Mesenchymal stem cell (in vitro differentiated cells and primary cell): Measurements from ENCODE around the gene NDUFAF8.

Source experiments
- DNase-seq: peaks from one replicate; pipeline ENCODE4 v3.0.0-alpha.2; 2013
- H2AFZ ChIP-seq: one replicate; pipeline ENCODE4 v1.6.1; 2013; ENCODE audit warnings: low read depth, mild to moderate bottlenecking, control low read depth, inconsistent platforms, low read length, moderate library complexity
- H2AK5ac ChIP-seq: 2 replicates; pipeline ENCODE4 v1.6.1; 2013; ENCODE audit warnings: low read length, moderate library complexity, mild to moderate bottlenecking, inconsistent platforms; ENCODE audit not compliant: severe bottlenecking
- H2BK120ac ChIP-seq: one replicate; pipeline ENCODE4 v1.6.1; 2013; ENCODE audit warnings: low read depth, mild to moderate bottlenecking, inconsistent platforms, low read length, moderate library complexity
- H2BK12ac ChIP-seq, 2 experiments: one replicate each; pipeline ENCODE4 v1.6.1; 2013; ENCODE audit warnings: inconsistent platforms in 2 of 2, low read length in 2 of 2, mild to moderate bottlenecking in 2 of 2, moderate library complexity in 2 of 2, control low read depth in 1 of 2
- H2BK15ac ChIP-seq: one replicate; pipeline ENCODE4 v1.6.1; 2013; ENCODE audit warnings: mild to moderate bottlenecking, low read depth, inconsistent platforms; ENCODE audit not compliant: poor library complexity, severe bottlenecking
- H2BK5ac ChIP-seq: 2 replicates; pipeline ENCODE4 v1.6.1; 2013; ENCODE audit warnings: low read depth, mild to moderate bottlenecking, low read length, control low read depth, inconsistent platforms; ENCODE audit not compliant: poor library complexity, severe bottlenecking
- H3K14ac ChIP-seq, 2 experiments: one replicate each; pipeline ENCODE4 v1.6.1; 2013; ENCODE audit warnings: inconsistent platforms in 2 of 2, low read length in 2 of 2, control low read depth in 1 of 2, mild to moderate bottlenecking in 1 of 2, moderate library complexity in 1 of 2
- H3K18ac ChIP-seq, 2 experiments: one replicate each; pipeline ENCODE4 v1.6.1; 2013; ENCODE audit warnings: inconsistent platforms in 2 of 2, low read length in 2 of 2, control low read depth in 1 of 2, low read depth in 1 of 2, mild to moderate bottlenecking in 1 of 2
- H3K23ac ChIP-seq, 2 experiments: one replicate each; pipeline ENCODE4 v1.6.1; 2013; ENCODE audit warnings: inconsistent platforms in 2 of 2, low read length in 2 of 2, mild to moderate bottlenecking in 2 of 2, moderate library complexity in 2 of 2, control low read depth in 1 of 2
- H3K27ac ChIP-seq: 2 replicates; pipeline ENCODE4 v1.5.1; 2013; ENCODE audit warnings: mild to moderate bottlenecking, moderate library complexity, low read length, control low read depth, inconsistent platforms; ENCODE audit not compliant: poor library complexity, severe bottlenecking
- H3K27me3 ChIP-seq, 2 experiments: 2 replicates each; pipeline versions ENCODE4 v1.6.1 to v1.7.0; 2013; ENCODE audit warnings: low read length in 2 of 2, mild to moderate bottlenecking in 2 of 2, moderate library complexity in 2 of 2, control low read depth in 1 of 2, inconsistent platforms in 1 of 2; ENCODE audit not compliant: control insufficient read depth in 1 of 2, insufficient read depth in 1 of 2
- H3K36me3 ChIP-seq, 2 experiments: 2 replicates each; pipeline versions ENCODE4 v1.6.1 to v1.7.0; 2013; ENCODE audit warnings: low read length in 2 of 2, control low read depth in 1 of 2, inconsistent platforms in 1 of 2, low read depth in 1 of 2, mild to moderate bottlenecking in 1 of 2; ENCODE audit not compliant: insufficient read depth in 2 of 2, control insufficient read depth in 1 of 2
- H3K4ac ChIP-seq, 2 experiments: one replicate each; pipeline ENCODE4 v1.6.1; 2013; ENCODE audit warnings: inconsistent platforms in 2 of 2, low read length in 2 of 2, mild to moderate bottlenecking in 2 of 2, moderate library complexity in 2 of 2, control low read depth in 1 of 2, low read depth in 1 of 2
- H3K4me1 ChIP-seq: 2 replicates; pipeline ENCODE4 v1.6.1; 2013; ENCODE audit warnings: low read depth, low read length, control low read depth; ENCODE audit not compliant: control insufficient read depth, insufficient read depth
- H3K4me2 ChIP-seq: 2 replicates; pipeline ENCODE4 v1.6.1; 2013; ENCODE audit warnings: low read length, mild to moderate bottlenecking, inconsistent platforms; ENCODE audit not compliant: poor library complexity, severe bottlenecking
- H3K4me3 ChIP-seq, 2 experiments: 2 replicates each; pipeline versions ENCODE4 v1.5.1 to v1.7.0; 2013; ENCODE audit warnings: low read length in 2 of 2, mild to moderate bottlenecking in 2 of 2, control low read depth in 1 of 2, low read depth in 1 of 2; ENCODE audit not compliant: insufficient read depth in 1 of 2
- H3K79me1 ChIP-seq: replicated peaks from 2 replicates; pipeline ENCODE4 v1.6.1; 2013; ENCODE audit warnings: mild to moderate bottlenecking, control low read depth, low read length, inconsistent platforms; ENCODE audit not compliant: poor library complexity, severe bottlenecking
- H3K9ac ChIP-seq: 2 replicates; pipeline ENCODE4 v1.7.0; 2013; ENCODE audit warnings: mild to moderate bottlenecking, low read length, moderate library complexity
- H3K9me3 ChIP-seq: 2 replicates; pipeline ENCODE4 v1.7.0; 2013; ENCODE audit warnings: mild to moderate bottlenecking, low read length; ENCODE audit not compliant: control insufficient read depth
- H4K8ac ChIP-seq: one replicate; pipeline ENCODE4 v1.6.1; 2013; ENCODE audit warnings: inconsistent platforms, mild to moderate bottlenecking, low read length, moderate library complexity
- H4K91ac ChIP-seq: one replicate; pipeline ENCODE4 v1.6.1; 2013; ENCODE audit warnings: mild to moderate bottlenecking, low read length, inconsistent platforms
- WGBS: methylation state at CpG from one replicate; pipeline ENCODE4 v1.1.7; 2013; ENCODE audit warnings: mixed read lengths; 5-methylcytosine and 5-hydroxymethylcytosine counted together

NDUFAF8 gene

DNA sequence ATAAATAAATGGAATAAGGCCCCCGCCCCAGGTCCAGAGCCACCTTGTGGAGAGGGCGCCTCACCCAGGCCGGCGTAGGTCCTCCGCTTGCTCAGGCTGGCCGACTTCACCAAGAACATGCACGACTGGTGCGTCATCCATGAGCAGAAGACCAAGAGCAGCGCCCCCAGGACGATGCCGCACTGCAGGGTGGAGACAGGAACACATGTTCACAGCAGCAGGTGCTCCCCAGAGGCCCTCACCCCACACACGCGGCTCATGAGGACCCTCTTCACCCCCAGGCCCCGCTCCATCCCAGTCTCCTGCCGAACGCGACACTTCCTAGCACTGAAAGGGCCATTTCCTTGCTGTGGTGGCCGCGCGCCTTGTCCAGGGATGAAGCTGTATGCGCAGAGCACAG lies 50.5 kb downstream of the NDUFAF8 start:
- DNase-seq = no peak
- no peak overlapping the region for H3K23ac ChIP-seq
- no peak overlapping the region for H3K4me3 ChIP-seq
- H3K27ac ChIP-seq = no peak overlapping the region
- H3K36me3 ChIP-seq = peaks cover 18 to 49% of the 10 kb centered on the region in 2 experiments
- peaks cover 52% of the 10 kb centered on the region for H3K79me1 ChIP-seq
- H2BK120ac ChIP-seq = no peak overlapping the region
- H2BK12ac ChIP-seq = no peak overlapping the region
- H3K9ac ChIP-seq = no peak overlapping the region
- H3K9me3 ChIP-seq = no peaks in the 10 kb centered on the region
- H2AFZ ChIP-seq = no peak overlapping the region
- H3K4ac ChIP-seq = no peak overlapping the region
- H2BK5ac ChIP-seq = no peak overlapping the region
- H4K91ac ChIP-seq = no peak overlapping the region
- WGBS = 97% methylated on average over 21 of the region's 21 CpGs
- no peaks in the 10 kb centered on the region for H3K27me3 ChIP-seq
- H2AK5ac ChIP-seq = no peak overlapping the region
- H3K4me1 ChIP-seq = peaks cover 13% of the 10 kb centered on the region
- H2BK15ac ChIP-seq = no peak overlapping the region
- no peak overlapping the region for H3K4me2 ChIP-seq
- H3K18ac ChIP-seq = no peak overlapping the region
- H3K14ac ChIP-seq = peak overlapping the region in 1 of 2 experiments; percentile 36
- H4K8ac ChIP-seq = no peak overlapping the region

DNA sequence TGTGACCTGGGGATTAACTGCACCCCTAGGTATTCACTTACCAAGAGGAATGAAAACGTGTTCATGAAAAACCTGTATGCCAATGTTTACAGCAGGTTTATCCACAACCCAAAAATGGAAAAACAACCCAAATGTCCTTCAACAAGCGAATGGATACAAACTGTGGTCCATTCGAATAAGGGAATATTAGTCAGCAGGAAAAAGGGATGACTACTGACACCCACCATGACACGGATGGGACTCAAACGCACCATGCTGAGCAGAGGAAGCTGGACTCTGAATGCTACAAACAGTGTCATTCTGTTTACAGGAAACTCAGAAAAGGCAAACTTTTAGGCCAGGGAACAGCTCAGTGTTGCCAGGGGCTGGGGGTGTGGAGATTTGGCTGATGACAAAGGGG lies 51.1 kb downstream of the NDUFAF8 start:
- H2BK5ac ChIP-seq = no peak overlapping the region
- H3K9ac ChIP-seq = no peak overlapping the region
- H4K91ac ChIP-seq = no peak overlapping the region
- H3K4me3 ChIP-seq = no peak overlapping the region
- H3K23ac ChIP-seq = no peak overlapping the region
- H2BK15ac ChIP-seq = no peak overlapping the region
- no peak overlapping the region for H3K4ac ChIP-seq
- no peak overlapping the region for H3K27ac ChIP-seq
- no peaks in the 10 kb centered on the region for H3K9me3 ChIP-seq
- H3K4me1 ChIP-seq = peaks cover 13% of the 10 kb centered on the region
- no peak overlapping the region for H2BK120ac ChIP-seq
- peaks cover 18 to 46% of the 10 kb centered on the region in 2 experiments for H3K36me3 ChIP-seq
- H3K18ac ChIP-seq = no peak overlapping the region
- H2AFZ ChIP-seq = no peak overlapping the region
- H2AK5ac ChIP-seq = no peak overlapping the region
- no peak overlapping the region for H2BK12ac ChIP-seq
- no peak overlapping the region for H4K8ac ChIP-seq
- no peaks in the 10 kb centered on the region for H3K27me3 ChIP-seq
- H3K4me2 ChIP-seq = no peak overlapping the region
- H3K14ac ChIP-seq = no peak overlapping the region
- H3K79me1 ChIP-seq = peaks cover 52% of the 10 kb centered on the region
- DNase-seq = no peak
- 96% methylated on average over 5 of the region's 5 CpGs for WGBS
